CD4-positive, alpha-beta T cell (primary cell): ENCODE data around the gene KRT3. TPM values are rescaled to one million over a fixed set of nuclear protein-coding genes. Genes with fewer than 3 reads are reported as not detected.

Experiments
- ATAC-seq: fragments of 200-7000 bp; cut with Tn5 transposase; one replicate; pipeline ENCODE4 v1.10.0; 2022; ENCODE audit warnings: mild to moderate bottlenecking; ENCODE audit not compliant: poor library complexity
- CTCF ChIA-PET: fragments of 350-600 bp; sonication (Branson Sonifier 250); formaldehyde crosslinking; loops from one replicate; lab custom pipeline; 2021; ENCODE audit warnings: antibody characterized with exemption, inconsistent platforms; lab: Charles Lee
- POLR2A ChIA-PET: fragments of 350-600 bp; sonication (Branson Sonifier 250); formaldehyde crosslinking; loops from one replicate; lab custom pipeline; 2021; ENCODE audit warnings: antibody characterized with exemption, inconsistent platforms; lab: Charles Lee
- DNase-seq, 14 experiments: peaks; one replicate each; pipeline ENCODE4 v3.0.0-alpha.2; 2013 to 2020; ENCODE audit warnings: mixed read lengths in 2 of 14
- H3K27ac ChIP-seq, 2 donors: one replicate each; pipeline versions ENCODE4 v1.5.1 to v1.7.0; 2013; ENCODE audit warnings: low read length in 2 of 2, low read depth in 1 of 2, mild to moderate bottlenecking in 1 of 2
- H3K27me3 ChIP-seq, 2 experiments: 1 replicate in 1 of 2; 2 replicates in 1 of 2; pipeline versions ENCODE4 v1.6.1 to v1.7.0; 2013; ENCODE audit warnings: low read length in 2 of 2, control low read depth in 1 of 2, mild to moderate bottlenecking in 1 of 2, moderate library complexity in 1 of 2; ENCODE audit not compliant: insufficient read depth in 2 of 2, control insufficient read depth in 1 of 2
- H3K36me3 ChIP-seq: one replicate; pipeline ENCODE4 v1.6.1; 2013; ENCODE audit warnings: low read length, control low read depth; ENCODE audit not compliant: insufficient read depth
- H3K4me1 ChIP-seq: one replicate; pipeline ENCODE4 v1.6.1; 2013; ENCODE audit warnings: low read length, control low read depth; ENCODE audit not compliant: insufficient read depth
- H3K4me3 ChIP-seq: one replicate; pipeline ENCODE4 v1.5.1; 2013; ENCODE audit warnings: mild to moderate bottlenecking, low read length, moderate library complexity
- H3K9me3 ChIP-seq, 2 experiments: 1 replicate in 1 of 2; 2 replicates in 1 of 2; pipeline versions ENCODE4 v1.6.1 to v1.7.0; 2013; ENCODE audit warnings: low read length in 2 of 2, mild to moderate bottlenecking in 2 of 2, control low read depth in 1 of 2, moderate library complexity in 1 of 2; ENCODE audit not compliant: control insufficient read depth in 1 of 2, insufficient read depth in 1 of 2
- H3K27ac Mint-ChIP-seq: one replicate; pipeline ENCODE4 v1.8.0; 2020; ENCODE audit warnings: mixed read lengths
- H3K27me3 Mint-ChIP-seq: one replicate; pipeline ENCODE4 v1.8.0; 2021; ENCODE audit warnings: mixed read lengths
- H3K36me3 Mint-ChIP-seq: one replicate; pipeline ENCODE4 v1.8.0; 2021; ENCODE audit warnings: low read depth, mixed read lengths
- H3K4me1 Mint-ChIP-seq: one replicate; pipeline ENCODE4 v1.8.0; 2021; ENCODE audit warnings: low read depth, mixed read lengths
- H3K4me3 Mint-ChIP-seq: one replicate; pipeline ENCODE4 v1.8.0; 2020; ENCODE audit warnings: mild to moderate bottlenecking, mixed read lengths
- H3K9me3 Mint-ChIP-seq: one replicate; pipeline ENCODE4 v1.8.0; 2020; ENCODE audit warnings: mixed read lengths
- CTCF ChIP-seq: fragments of 200-600 bp; IDR thresholded peaks from one replicate; pipeline ENCODE4 v1.8.0; 2022; ENCODE audit warnings: antibody characterized with exemption, mild to moderate bottlenecking
- intact Hi-C, 2 experiments: fragments of 100-400 bp; cut with DNase I in 1 of 2; cut with micrococcal nuclease in 1 of 2; formaldehyde crosslinking; loops; one replicate each; pipeline versions ENCODE4 v1.15.1 to v1.9.0; 2023 to 2025; cut with DNase I, micrococcal nuclease
- total RNA-seq, 174 experiments: library from RNA in 2 of 174; stranded (reverse) in 2 of 174; gene quantifications; one replicate each; pipeline ENCODE4 v1.2.3 and lab custom pipeline; 2021 to 2026

The KRT3 gene
- total RNA-seq, 2 experiments from 2014 or later = not detected

- Histone ChIP-seq H3K27me3 (peaks cover 0 to 3% of the 10 kb centered on the region in 2 experiments), H3K36me3 (no peaks in the 10 kb centered on the region), H3K4me3 (no peak overlapping the region), H3K27ac (no peak overlapping the region), H3K9me3 (no peaks in the 10 kb centered on the region), H3K4me1 (no peaks in the 10 kb centered on the region)
- no peak overlapping the region for H3K27ac Mint-ChIP-seq
- intact Hi-C loops = no loop called here
- ATAC-seq = no peak
- ChIA-PET POLR2A (no interaction called here), CTCF (no interaction called here)
- no peak overlapping the region for H3K4me3 Mint-ChIP-seq
- no peaks in the 10 kb centered on the region for H3K27me3 Mint-ChIP-seq
- TF ChIP-seq CTCF = no peak
- no peak for DNase-seq
- H3K36me3 Mint-ChIP-seq = no peaks in the 10 kb centered on the region
- no peaks in the 10 kb centered on the region for H3K9me3 Mint-ChIP-seq
- peaks cover 13% of the 10 kb centered on the region for H3K4me1 Mint-ChIP-seq
These were observed 18.8 kb upstream of the KRT3 start for GRCh38 chr12:52814710-52815155.

GRCh38 chr12:52813885-52814709, 18.2 kb upstream of the KRT3 start, which contains the start of gene KRT4:
TSS of gene KRT4 (minus strand) at chr12:52814116. CDS start at chr12:52814058, 58 bp downstream.
- H3K9me3 Mint-ChIP-seq = no peaks in the 10 kb centered on the region
- intact Hi-C loops = no loop called here
- ChIA-PET CTCF (no interaction called here), POLR2A (no interaction called here)
- no peaks in the 10 kb centered on the region for H3K36me3 Mint-ChIP-seq
- H3K9me3 ChIP-seq = no peaks in the 10 kb centered on the region
- no peak for DNase-seq
- H3K27ac ChIP-seq = no peak within 1 kb of the TSS
- peaks cover 0 to 3% of the 10 kb centered on the region in 2 experiments for H3K27me3 ChIP-seq
- TF ChIP-seq CTCF = no peak
- H3K27me3 Mint-ChIP-seq = no peaks in the 10 kb centered on the region
- peaks cover 13% of the 10 kb centered on the region for H3K4me1 Mint-ChIP-seq
- H3K4me3 ChIP-seq = no peak within 1 kb of the TSS
- no peak within 1 kb of the TSS for H3K27ac Mint-ChIP-seq
- no peaks in the 10 kb centered on the region for H3K36me3 ChIP-seq
- H3K4me3 Mint-ChIP-seq = no peak within 1 kb of the TSS
- ATAC-seq = no peak
- H3K4me1 ChIP-seq = no peaks in the 10 kb centered on the region

- intact Hi-C loops = no loop called here
- ATAC-seq (no peak), DNase-seq (no peak)
- H3K27ac Mint-ChIP-seq = no peak overlapping the region
- H3K4me3 Mint-ChIP-seq = no peak overlapping the region
- H3K36me3 Mint-ChIP-seq = no peaks in the 10 kb centered on the region
- Histone ChIP-seq H3K9me3 (no peaks in the 10 kb centered on the region), H3K4me1 (no peaks in the 10 kb centered on the region), H3K4me3 (no peak overlapping the region), H3K36me3 (no peaks in the 10 kb centered on the region), H3K27me3 (no peaks in the 10 kb centered on the region), H3K27ac (no peak overlapping the region)
- no peaks in the 10 kb centered on the region for H3K27me3 Mint-ChIP-seq
- no peaks in the 10 kb centered on the region for H3K9me3 Mint-ChIP-seq
- H3K4me1 Mint-ChIP-seq = peaks cover 12% of the 10 kb centered on the region
- POLR2A ChIA-PET = no interaction called here
- TF ChIP-seq CTCF = no peak
- CTCF ChIA-PET = no interaction called here
These were observed 17.4 kb upstream of the KRT3 start for GRCh38 chr12:52813203-52813819.
